HG02973 (cell line): ENCODE data around the gene SPHK2.
"Not testable (repeated sequence)": the region's sequence is repeated elsewhere in the genome, so short reads cannot be mapped to it uniquely, and the experiment has no call there.

Experiments used
- ATAC-seq: cut with Tn5 transposase; IDR thresholded peaks from one replicate; pipeline ENCODE4 v1.9.1; 2021; ENCODE audit warnings: moderate library complexity; ENCODE audit not compliant: unreplicated experiment

The SPHK2 gene

GRCh38 chr19:48618916-48619691 is at the start of gene SPHK2, which contains the start of gene RPL18:
SPHK2 (plus strand) TSS chr19:48619506; CDS start chr19:48620515, 1,009 bp downstream.
RPL18 (minus strand) TSS chr19:48619178; CDS start chr19:48619143, 35 bp downstream.
- peak; percentile 70 for ATAC-seq

- ATAC-seq = no peak
Measured at GRCh38 chr19:48569814-48570213, 49.5 kb upstream of the SPHK2 start.

- ATAC-seq = no peak
Measured at GRCh38 chr19:48571378-48572162, 47.7 kb upstream of the SPHK2 start.

- no peak for ATAC-seq
Measured at GRCh38 chr19:48573163-48573505, 46.2 kb upstream of the SPHK2 start.

GRCh38 chr19:48575931-48576622 is 43.2 kb upstream of the SPHK2 start:
- no peak for ATAC-seq

- not testable (repeated sequence) for ATAC-seq
Measured at GRCh38 chr19:48577908-48578307, 41.4 kb upstream of the SPHK2 start.

- ATAC-seq = no peak
Measured at GRCh38 chr19:48578891-48579290, 40.4 kb upstream of the SPHK2 start.

- ATAC-seq = no peak
Measured at GRCh38 chr19:48582168-48582567, 37.1 kb upstream of the SPHK2 start.

- ATAC-seq = no peak
Measured at GRCh38 chr19:48587387-48587786, 31.9 kb upstream of the SPHK2 start.

- ATAC-seq = no peak
Measured at GRCh38 chr19:48588670-48589401, 30.5 kb upstream of the SPHK2 start.

- ATAC-seq = no peak
Measured at GRCh38 chr19:48591021-48591420, 28.3 kb upstream of the SPHK2 start.

GRCh38 chr19:48595171-48595570 is 24.1 kb upstream of the SPHK2 start:
- no peak for ATAC-seq

GRCh38 chr19:48595833-48596232 is 23.5 kb upstream of the SPHK2 start:
- ATAC-seq = no peak

GRCh38 chr19:48596237-48596636 is 23.1 kb upstream of the SPHK2 start:
- no peak for ATAC-seq

- no peak for ATAC-seq
Measured at GRCh38 chr19:48596679-48597465, 22.4 kb upstream of the SPHK2 start.

- no peak for ATAC-seq
Measured at GRCh38 chr19:48598996-48599700, 20.2 kb upstream of the SPHK2 start.

- no peak for ATAC-seq
Measured at GRCh38 chr19:48600679-48601417, 18.5 kb upstream of the SPHK2 start.

GRCh38 chr19:48603001-48603400 is 16.3 kb upstream of the SPHK2 start:
- ATAC-seq = no peak

GRCh38 chr19:48603449-48603848 is 15.9 kb upstream of the SPHK2 start:
- ATAC-seq = no peak
